Stimulated activated naive B cell treated with anti-CD40 and anti-IgM and Interleukin-4, amounts not matched to agents 10 μg/mL and 1 μg/mL and 100 μg/mL, for 72 hours (primary cell): Measurements from ENCODE around the gene PDCD7.
A peak's percentile ranks its signal among the peaks of the same experiment; 100 is the strongest.
"Not testable (repeated sequence)": the region's sequence is repeated elsewhere in the genome, so short reads cannot be mapped to it uniquely, and the experiment has no call there.

Experiments
- ATAC-seq, 2 donors: fragments of 150-1000 bp; cut with Tn5 transposase; replicated peaks; 2 replicates each; pipeline ENCODE4 v1.10.0; 2021; ENCODE audit warnings: moderate library complexity in 1 of 2
- DNase-seq: peaks from one replicate; pipeline ENCODE4 v3.0.0; 2021
- H3K27ac Mint-ChIP-seq: one replicate; pipeline ENCODE4 v1.8.0; 2022; ENCODE audit warnings: mild to moderate bottlenecking, mixed read lengths
- H3K27me3 Mint-ChIP-seq, 2 donors: one replicate each; pipeline ENCODE4 v1.8.0; 2022; ENCODE audit warnings: mixed read lengths in 2 of 2
- H3K36me3 Mint-ChIP-seq, 2 donors: one replicate each; pipeline ENCODE4 v1.8.0; 2022; ENCODE audit warnings: mixed read lengths in 2 of 2, mild to moderate bottlenecking in 1 of 2
- H3K4me1 Mint-ChIP-seq, 2 donors: one replicate each; pipeline ENCODE4 v1.8.0; 2022; ENCODE audit warnings: mixed read lengths in 2 of 2, mild to moderate bottlenecking in 1 of 2
- H3K4me3 Mint-ChIP-seq, 2 donors: one replicate each; pipeline ENCODE4 v1.8.0; 2022; ENCODE audit warnings: mild to moderate bottlenecking in 2 of 2, mixed read lengths in 2 of 2, moderate library complexity in 1 of 2
- H3K9me3 Mint-ChIP-seq, 2 donors: one replicate each; pipeline ENCODE4 v1.8.0; 2022; ENCODE audit warnings: mixed read lengths in 2 of 2, mild to moderate bottlenecking in 1 of 2

Gene PDCD7

DNA sequence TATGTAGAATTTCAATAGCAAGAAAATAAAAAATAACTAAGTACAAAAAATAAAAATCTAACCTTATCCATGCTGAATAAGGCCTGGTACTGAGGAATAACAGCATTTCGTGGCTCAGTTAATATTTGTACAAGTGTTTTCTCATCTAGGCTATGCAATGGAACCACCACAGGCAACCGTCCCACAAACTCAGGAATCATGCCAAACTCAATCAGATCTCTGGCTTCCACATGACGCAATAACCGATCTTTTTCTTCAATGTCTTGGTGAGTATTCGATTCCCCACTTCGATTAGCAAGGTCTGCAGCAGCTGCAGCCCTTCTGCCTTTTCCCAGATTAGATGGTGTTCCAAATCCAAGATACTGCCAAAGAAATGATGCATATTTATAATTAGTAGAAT lies 21.1 kb upstream of the PDCD7 start:
- H3K27ac Mint-ChIP-seq, result no peak overlapping the region
- no peak overlapping the region for H3K4me3 Mint-ChIP-seq
- H3K36me3 Mint-ChIP-seq, result peaks cover 25 to 26% of the 10 kb centered on the region in 2 donors
- ATAC-seq, result no peak
- H3K4me1 Mint-ChIP-seq, result no peaks in the 10 kb centered on the region
- H3K27me3 Mint-ChIP-seq, result no peaks in the 10 kb centered on the region
- H3K9me3 Mint-ChIP-seq, result no peaks in the 10 kb centered on the region
- no peak for DNase-seq

DNA sequence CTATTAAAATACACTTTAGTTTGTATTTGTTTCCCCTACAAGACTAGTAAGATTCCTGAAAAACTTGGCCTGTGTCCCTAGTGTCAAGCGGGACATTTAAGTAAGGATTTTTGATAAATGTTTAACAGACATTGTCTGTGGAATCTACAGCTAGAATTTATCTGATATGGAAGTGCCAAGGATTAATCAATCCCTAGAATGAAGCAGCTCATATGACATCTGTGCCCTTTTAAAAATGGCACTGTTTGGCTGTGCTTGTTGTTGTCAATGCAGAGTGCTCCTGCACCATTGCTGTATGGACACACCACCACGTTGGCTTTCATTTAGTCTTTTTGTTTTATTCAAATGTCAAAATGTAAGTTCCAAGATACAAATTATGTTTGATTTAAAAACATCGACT lies 14.3 kb upstream of the PDCD7 start:
- Mint-ChIP-seq H3K9me3 (no peaks in the 10 kb centered on the region), H3K27me3 (no peaks in the 10 kb centered on the region), H3K27ac (no peak overlapping the region), H3K4me1 (no peaks in the 10 kb centered on the region), H3K4me3 (no peak overlapping the region), H3K36me3 (peaks cover 14 to 16% of the 10 kb centered on the region in 2 donors)
- DNase-seq (no peak), ATAC-seq (no peak)

DNA sequence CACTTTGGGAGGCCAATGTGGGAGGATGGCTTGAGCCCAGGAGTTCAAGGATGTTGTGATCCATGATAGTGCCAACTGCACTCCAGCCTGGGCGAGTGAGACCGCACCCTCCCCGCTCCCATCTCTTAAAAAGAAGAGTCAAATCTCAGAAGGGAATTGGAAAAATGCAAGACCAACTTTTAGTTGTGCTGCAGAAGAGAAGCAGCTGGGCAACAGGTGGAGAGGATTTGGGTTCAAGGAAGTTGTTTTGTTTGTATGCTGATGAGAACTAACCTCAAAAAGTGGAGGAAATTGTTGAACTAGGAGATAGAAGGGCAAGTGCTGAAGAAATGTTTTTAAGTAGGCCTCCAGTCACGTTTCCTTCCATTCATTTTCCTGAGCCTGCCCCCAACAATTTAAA lies 12.8 kb upstream of the PDCD7 start:
- no peak overlapping the region for H3K27ac Mint-ChIP-seq

GRCh38 chr15:65138631-65139030 lies 5.0 kb upstream of the PDCD7 start:
- not testable (repeated sequence) for H3K27ac Mint-ChIP-seq, DNase-seq, H3K4me3 Mint-ChIP-seq, H3K27me3 Mint-ChIP-seq, ATAC-seq, H3K9me3 Mint-ChIP-seq
- Mint-ChIP-seq H3K36me3 (peaks cover 6 to 13% of the 10 kb centered on the region in 2 donors), H3K4me1 (peaks cover 5 to 10% of the 10 kb centered on the region in 2 donors)

More for the DNA sequence above, 12.8 kb upstream of the PDCD7 start:
- Mint-ChIP-seq H3K36me3 (peaks cover 7 to 10% of the 10 kb centered on the region in 2 donors), H3K9me3 (no peaks in the 10 kb centered on the region), H3K4me3 (no peak overlapping the region), H3K27me3 (no peaks in the 10 kb centered on the region), H3K4me1 (no peaks in the 10 kb centered on the region)
- ATAC-seq (no peak), DNase-seq (no peak)

- DNase-seq, H3K27me3 Mint-ChIP-seq, H3K4me3 Mint-ChIP-seq, H3K9me3 Mint-ChIP-seq, ATAC-seq, H3K27ac Mint-ChIP-seq: not testable (repeated sequence)
- Mint-ChIP-seq H3K4me1 (peaks cover 6 to 12% of the 10 kb centered on the region in 2 donors), H3K36me3 (peaks cover 6 to 15% of the 10 kb centered on the region in 2 donors)
These were observed 4.3 kb upstream of the PDCD7 start for GRCh38 chr15:65137893-65138292.

DNA sequence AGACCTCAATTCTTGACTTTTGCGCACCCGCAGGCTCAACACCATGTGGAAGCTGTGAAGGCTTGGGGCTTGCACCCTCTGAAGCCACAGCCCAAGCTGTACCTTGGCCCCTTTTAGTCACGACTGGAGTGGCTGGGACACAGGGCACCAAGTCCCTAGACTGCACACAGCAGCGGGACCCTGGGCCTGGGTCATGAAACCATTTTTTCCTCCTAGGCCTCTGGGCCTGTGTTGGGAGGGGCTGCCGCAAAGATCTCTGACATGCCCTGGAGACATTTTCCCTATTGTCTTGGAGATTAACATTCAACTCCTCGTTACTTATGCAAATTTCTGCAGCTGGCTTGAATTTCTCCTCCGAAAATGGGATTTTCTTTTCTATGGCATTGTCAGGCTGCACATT lies 3.5 kb upstream of the PDCD7 start:
- H3K4me1 Mint-ChIP-seq, result peaks cover 6 to 20% of the 10 kb centered on the region in 2 donors
- H3K27me3 Mint-ChIP-seq, result not testable (repeated sequence)

DNA sequence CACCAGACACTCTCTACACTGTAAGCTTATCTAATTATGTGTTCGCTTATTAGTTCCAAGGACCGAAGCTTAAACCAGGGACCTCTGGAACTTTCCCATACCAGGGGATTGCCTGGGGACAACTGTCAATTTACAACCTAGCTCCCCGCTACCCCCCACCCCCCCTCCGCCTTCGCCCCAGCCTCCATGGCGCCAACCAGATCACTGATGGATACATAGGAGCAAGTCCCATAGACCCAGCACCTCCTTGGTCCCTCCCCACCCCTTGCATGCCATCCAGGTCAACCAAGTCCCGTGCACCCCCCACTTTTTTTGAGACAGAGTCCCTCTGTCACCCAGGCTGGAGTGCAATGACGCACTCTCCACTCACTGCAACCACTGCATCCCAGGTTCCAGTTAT lies 930 bp upstream of the PDCD7 start:
- Mint-ChIP-seq H3K4me3 (peak overlapping the region; percentile 92 to 97), H3K9me3 (peaks cover 6 to 8% of the 10 kb centered on the region in 2 donors), H3K27me3 (no peaks in the 10 kb centered on the region), H3K36me3 (peaks cover 11 to 17% of the 10 kb centered on the region in 2 donors), H3K4me1 (peaks cover 13 to 37% of the 10 kb centered on the region in 2 donors), H3K27ac (no peak overlapping the region)
- DNase-seq (no peak), ATAC-seq (no peak)

More for the DNA sequence above, 3.5 kb upstream of the PDCD7 start:
- not testable (repeated sequence) for H3K27ac Mint-ChIP-seq, H3K4me3 Mint-ChIP-seq, ATAC-seq, H3K9me3 Mint-ChIP-seq, DNase-seq
- H3K36me3 Mint-ChIP-seq, result peaks cover 6 to 15% of the 10 kb centered on the region in 2 donors

- Mint-ChIP-seq H3K36me3 (peaks cover 20 to 26% of the 10 kb centered on the region in 2 donors), H3K27ac (peak overlapping the region; percentile 91), H3K4me1 (peaks cover 17 to 40% of the 10 kb centered on the region in 2 donors), H3K9me3 (peaks cover 6 to 8% of the 10 kb centered on the region in 2 donors), H3K4me3 (peak overlapping the region; percentile 92 to 97), H3K27me3 (no peaks in the 10 kb centered on the region)
- peak; percentile 60 to 64 for ATAC-seq
- DNase-seq, result peak; percentile 19
These were observed 595 bp downstream of the PDCD7 start for GRCh38 chr15:65132878-65133547.

- no peak overlapping the region for H3K27ac Mint-ChIP-seq
- DNase-seq, result no peak
These were observed 2.7 kb downstream of the PDCD7 start for GRCh38 chr15:65130941-65131340.

DNA sequence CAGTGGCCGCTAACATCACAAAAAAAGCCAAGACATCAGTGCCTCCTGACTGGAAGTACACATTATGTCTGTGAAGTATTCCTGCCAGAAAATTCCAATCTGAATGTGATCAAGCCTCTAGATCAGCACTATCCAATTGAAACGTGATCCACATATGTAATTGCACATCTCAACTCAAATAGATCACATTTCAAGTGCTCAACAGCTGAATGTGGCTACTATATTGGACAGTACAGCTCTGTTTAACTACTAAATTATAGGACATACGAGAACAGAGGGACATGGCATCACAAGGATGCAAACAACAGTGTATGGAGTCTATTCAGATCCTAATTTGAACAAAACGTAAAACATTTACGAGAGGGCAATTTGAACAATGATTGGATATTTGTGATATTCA lies 18.1 kb downstream of the PDCD7 start:
- Mint-ChIP-seq H3K9me3 (no peaks in the 10 kb centered on the region), H3K4me1 (no peaks in the 10 kb centered on the region), H3K4me3 (no peak overlapping the region), H3K36me3 (peaks cover 45 to 51% of the 10 kb centered on the region in 2 donors), H3K27ac (no peak overlapping the region), H3K27me3 (no peaks in the 10 kb centered on the region)
- DNase-seq (no peak), ATAC-seq (no peak)

More at GRCh38 chr15:65130941-65131340, 2.7 kb downstream of the PDCD7 start:
- Mint-ChIP-seq H3K9me3 (no peaks in the 10 kb centered on the region), H3K27me3 (no peaks in the 10 kb centered on the region), H3K4me3 (no peak overlapping the region), H3K4me1 (peaks cover 22 to 49% of the 10 kb centered on the region in 2 donors), H3K36me3 (peaks cover 25 to 30% of the 10 kb centered on the region in 2 donors)
- no peak for ATAC-seq

GRCh38 chr15:65115086-65115485 lies 18.5 kb downstream of the PDCD7 start, which contains the start of gene UBAP1L:
Gene UBAP1L (minus strand): TSS chr15:65115200. CDS start chr15:65106215, 8,985 bp downstream.
- Mint-ChIP-seq H3K9me3 (no peaks in the 10 kb centered on the region), H3K27me3 (no peaks in the 10 kb centered on the region), H3K27ac (no peak within 1 kb of the TSS), H3K4me3 (no peak within 1 kb of the TSS), H3K36me3 (peaks cover 45 to 51% of the 10 kb centered on the region in 2 donors), H3K4me1 (no peaks in the 10 kb centered on the region)
- DNase-seq (no peak), ATAC-seq (no peak)

DNA sequence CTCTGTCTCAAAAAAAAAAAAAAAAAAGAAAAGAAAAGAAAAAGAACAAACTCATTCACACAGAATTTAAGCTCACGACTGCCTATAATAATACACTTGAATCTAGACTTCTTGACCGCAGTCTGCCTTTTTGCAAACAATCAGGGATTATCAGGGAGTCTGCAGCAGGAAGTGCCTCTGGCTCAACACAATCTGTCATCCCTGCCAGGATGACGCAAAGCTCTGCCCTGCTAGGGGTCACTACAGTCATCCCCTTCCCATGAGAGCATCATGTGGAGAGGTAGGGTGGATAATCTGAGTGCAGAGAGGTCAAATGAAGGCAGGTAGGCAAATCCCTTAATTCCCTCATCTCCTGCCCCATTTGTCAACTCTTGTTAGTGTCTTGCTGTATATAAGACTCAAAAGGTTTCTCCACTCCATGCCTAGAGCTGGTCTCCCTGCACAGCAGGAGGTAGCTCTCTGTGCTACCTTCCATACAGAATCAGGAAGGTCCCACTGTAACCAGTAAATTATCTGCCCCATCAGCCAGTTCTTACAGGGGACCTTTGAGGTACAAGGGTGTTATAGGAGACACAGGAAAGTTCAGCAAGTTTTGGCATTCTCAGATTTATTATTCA lies 22.8 kb downstream of the PDCD7 start:
- Mint-ChIP-seq H3K36me3 (peaks cover 27 to 54% of the 10 kb centered on the region in 2 donors), H3K27ac (no peak overlapping the region), H3K9me3 (no peaks in the 10 kb centered on the region), H3K4me3 (no peak overlapping the region), H3K27me3 (no peaks in the 10 kb centered on the region), H3K4me1 (peaks cover 0 to 5% of the 10 kb centered on the region in 2 donors)
- ATAC-seq, result no peak
- DNase-seq, result no peak

GRCh38 chr15:65106011-65106590 lies 27.5 kb downstream of the PDCD7 start:
- Mint-ChIP-seq H3K4me1 (peaks cover 2 to 11% of the 10 kb centered on the region in 2 donors), H3K27ac (no peak overlapping the region), H3K27me3 (no peaks in the 10 kb centered on the region), H3K9me3 (no peaks in the 10 kb centered on the region), H3K36me3 (peaks cover 33 to 56% of the 10 kb centered on the region in 2 donors), H3K4me3 (no peak overlapping the region)
- ATAC-seq (no peak), DNase-seq (no peak)

- Mint-ChIP-seq H3K4me3 (no peak overlapping the region), H3K36me3 (peaks cover 38 to 60% of the 10 kb centered on the region in 2 donors), H3K4me1 (peaks cover 2 to 11% of the 10 kb centered on the region in 2 donors), H3K27ac (no peak overlapping the region), H3K9me3 (no peaks in the 10 kb centered on the region), H3K27me3 (no peaks in the 10 kb centered on the region)
- DNase-seq (no peak), ATAC-seq (no peak)
These were observed 28.6 kb downstream of the PDCD7 start for GRCh38 chr15:65105038-65105437.
